Tibial artery (tissue), 4 donors: Measurements from ENCODE around the gene NCR2.

Experiments used
- DNase-seq, 2 donors: peaks; one replicate each; pipeline ENCODE4 v3.0.0-alpha.2; 2019
- H3K27ac ChIP-seq, 2 donors: fragments of 200-600 bp; sonication (generic) in 1 of 2; 1 replicate in 1 of 2; 2 replicates in 1 of 2; pipeline ENCODE4 v1.5.1; 2018 to 2019; ENCODE audit warnings: mild to moderate bottlenecking in 1 of 2
- H3K27me3 ChIP-seq, 2 donors: fragments of 200-600 bp; sonication (generic) in 1 of 2; one replicate each; pipeline versions ENCODE4 v1.5.1 to v1.6.0; 2016 to 2019
- H3K36me3 ChIP-seq, 3 donors: fragments of 200-600 bp; sonication (generic) in 2 of 3; one replicate each; pipeline ENCODE4 v1.5.1; 2016 to 2019; ENCODE audit warnings: mild to moderate bottlenecking in 2 of 3
- H3K4me1 ChIP-seq, 4 donors: fragments of 200-600 bp; sonication (generic) in 2 of 4; 1 replicate in 3 of 4; 2 replicates in 1 of 4; pipeline ENCODE4 v1.5.1; 2016 to 2019
- H3K4me3 ChIP-seq, 2 donors: fragments of 200-600 bp; sonication (generic) in 1 of 2; 1 replicate in 1 of 2; 2 replicates in 1 of 2; pipeline ENCODE4 v1.5.1; 2018 to 2019; ENCODE audit warnings: mild to moderate bottlenecking in 2 of 2
- H3K9me3 ChIP-seq, 3 donors: fragments of 200-600 bp; sonication (generic) in 1 of 3; one replicate each; pipeline ENCODE4 v1.5.1; 2016 to 2019
- CTCF ChIP-seq, 2 experiments: fragments of 200-600 bp in 1 of 2; fragments of 450-650 bp in 1 of 2; IDR thresholded peaks; one replicate each; pipeline ENCODE4 v1.5.1; 2017 to 2019; ENCODE audit warnings: antibody characterized with exemption in 2 of 2, mild to moderate bottlenecking in 1 of 2, moderate library complexity in 1 of 2
- intact Hi-C: fragments of 100-400 bp; cut with DNase I; formaldehyde crosslinking; loops from one replicate; pipeline ENCODE4 v1.15.0; 2023; ENCODE audit warnings: low total_unique reads

NCR2 gene

GRCh38 chr6:41332842-41333736 lies 2.3 kb upstream of the NCR2 start:
- intact Hi-C loops: no loop called here
- H3K27me3 ChIP-seq: peaks cover 0 to 41% of the 10 kb centered on the region in 2 donors
- H3K9me3 ChIP-seq: no peaks in the 10 kb centered on the region
- H3K36me3 ChIP-seq: no peaks in the 10 kb centered on the region
- H3K4me1 ChIP-seq: no peaks in the 10 kb centered on the region
- no peak for DNase-seq
- H3K4me3 ChIP-seq: no peak overlapping the region
- TF ChIP-seq CTCF (IDR thresholded peaks at IDR 0.05): no peak
- H3K27ac ChIP-seq: no peak overlapping the region

GRCh38 chr6:41334482-41335040 lies 847 bp upstream of the NCR2 start:
- intact Hi-C loops: no loop called here
- H3K36me3 ChIP-seq: no peaks in the 10 kb centered on the region
- DNase-seq: no peak
- H3K4me3 ChIP-seq: no peak overlapping the region
- no peak for TF ChIP-seq CTCF (IDR thresholded peaks at IDR 0.05)
- no peaks in the 10 kb centered on the region for H3K9me3 ChIP-seq
- no peaks in the 10 kb centered on the region for H3K4me1 ChIP-seq
- H3K27me3 ChIP-seq: peaks cover 0 to 35% of the 10 kb centered on the region in 2 donors
- no peak overlapping the region for H3K27ac ChIP-seq

GRCh38 chr6:41335943-41336342 lies 535 bp downstream of the NCR2 start:
- no peak overlapping the region for H3K27ac ChIP-seq
- TF ChIP-seq CTCF (IDR thresholded peaks at IDR 0.05): no peak

GRCh38 chr6:41336824-41337223 lies 1.4 kb downstream of the NCR2 start:
- TF ChIP-seq CTCF (IDR thresholded peaks at IDR 0.05): no peak
- no peak overlapping the region for H3K27ac ChIP-seq

More at GRCh38 chr6:41335943-41336342, 535 bp downstream of the NCR2 start:
- no peaks in the 10 kb centered on the region for H3K9me3 ChIP-seq
- H3K36me3 ChIP-seq: no peaks in the 10 kb centered on the region
- H3K4me1 ChIP-seq: no peaks in the 10 kb centered on the region
- DNase-seq: no peak
- intact Hi-C loops: no loop called here
- no peak overlapping the region for H3K4me3 ChIP-seq
- peaks cover 0 to 36% of the 10 kb centered on the region in 2 donors for H3K27me3 ChIP-seq

GRCh38 chr6:41337709-41338108 lies 2.3 kb downstream of the NCR2 start:
- H3K4me1 ChIP-seq: no peaks in the 10 kb centered on the region
- no peak overlapping the region for H3K27ac ChIP-seq
- TF ChIP-seq CTCF (IDR thresholded peaks at IDR 0.05): no peak
- H3K27me3 ChIP-seq: peaks cover 0 to 45% of the 10 kb centered on the region in 2 donors
- no peaks in the 10 kb centered on the region for H3K9me3 ChIP-seq
- H3K4me3 ChIP-seq: no peak overlapping the region
- intact Hi-C loops: no loop called here
- no peaks in the 10 kb centered on the region for H3K36me3 ChIP-seq
- DNase-seq: no peak

More at GRCh38 chr6:41336824-41337223, 1.4 kb downstream of the NCR2 start:
- no peak for DNase-seq
- peaks cover 0 to 40% of the 10 kb centered on the region in 2 donors for H3K27me3 ChIP-seq
- H3K9me3 ChIP-seq: no peaks in the 10 kb centered on the region
- H3K4me1 ChIP-seq: no peaks in the 10 kb centered on the region
- no peaks in the 10 kb centered on the region for H3K36me3 ChIP-seq
- intact Hi-C loops: no loop called here
- H3K4me3 ChIP-seq: no peak overlapping the region
